ENCODE measurements around the gene ATE1.
A peak's percentile ranks its signal among the peaks of the same experiment; 100 is the strongest.
"Not testable (repeated sequence)": the region's sequence is repeated elsewhere in the genome, so short reads cannot be mapped to it uniquely, and the experiment has no call there.

The ATE1 gene

GRCh38 chr10:121740069-121740468 is 187.8 kb downstream of the ATE1 start:
- no peak for DNase-seq (ENCODE audit: low read depth, low spot score)

- DNase-seq (ENCODE audit: low read depth, low spot score): no peak
Observed at GRCh38 chr10:121739114-121739513, 188.7 kb downstream of the ATE1 start.

GRCh38 chr10:121736315-121737130 is 191.3 kb downstream of the ATE1 start:
- DNase-seq (ENCODE audit: low read depth, low spot score): no peak

GRCh38 chr10:121735263-121735662 is 192.6 kb downstream of the ATE1 start:
- no peak for DNase-seq (ENCODE audit: low read depth, low spot score)

- DNase-seq (ENCODE audit: low read depth, low spot score): peak; percentile 35
Observed at GRCh38 chr10:121734589-121735045, 193.2 kb downstream of the ATE1 start.

DNA sequence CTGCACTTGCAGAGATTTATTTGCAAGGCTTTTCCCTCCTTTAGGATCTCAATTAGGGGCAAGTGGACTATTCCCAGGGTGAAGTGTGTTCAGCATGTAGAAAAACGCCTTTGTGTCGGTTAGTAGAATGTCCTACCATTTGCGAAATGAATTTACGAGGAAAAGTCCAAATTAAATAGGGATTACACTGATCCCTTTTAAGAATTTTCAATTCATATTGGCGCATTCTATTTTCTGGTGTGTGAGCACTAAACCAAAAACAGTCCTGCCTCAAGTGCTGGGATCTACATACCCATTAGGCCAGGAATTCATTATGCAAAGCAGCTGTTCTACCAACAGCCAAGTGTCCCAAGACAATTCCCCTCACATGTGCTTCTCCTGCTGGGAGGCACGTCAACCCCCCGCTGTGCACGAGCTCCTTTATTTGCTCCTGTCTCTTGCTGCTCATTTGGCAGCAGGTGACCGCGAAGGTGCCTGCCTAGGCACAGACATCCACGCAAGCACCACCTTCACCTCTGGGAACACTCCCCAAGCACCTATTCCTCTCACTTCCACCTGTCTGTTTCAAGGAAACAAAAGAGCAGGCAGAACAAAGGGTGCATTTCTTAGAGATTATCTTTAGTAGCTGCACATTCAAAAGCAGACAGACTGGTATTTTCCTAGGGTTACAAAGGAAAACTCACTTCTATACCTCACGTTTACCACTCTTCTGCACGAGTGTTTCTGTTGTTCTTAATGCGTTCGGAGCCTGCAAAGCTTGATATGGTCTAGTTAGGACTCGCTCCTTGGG is 195.0 kb downstream of the ATE1 start:
- peak; percentile 65 for DNase-seq (ENCODE audit: low read depth, low spot score)

DNA sequence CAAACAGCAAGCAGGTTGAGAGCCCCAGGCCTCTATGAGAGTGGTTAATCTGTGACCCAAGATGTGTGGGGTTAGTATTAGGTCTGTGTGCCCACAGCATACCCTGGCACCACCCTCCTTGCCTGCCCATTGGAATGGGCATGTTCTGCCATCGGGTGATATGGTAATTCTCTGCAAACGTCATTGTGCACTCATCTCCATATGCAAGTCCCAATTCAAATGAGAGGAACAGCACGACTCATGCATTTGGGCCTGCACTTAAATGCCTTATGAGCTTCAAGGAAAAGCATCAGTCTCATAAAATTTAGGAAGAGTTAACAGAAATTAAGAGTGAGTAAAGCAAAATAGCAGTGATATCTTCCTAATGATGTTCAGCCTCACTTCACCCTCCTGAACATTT is 195.7 kb downstream of the ATE1 start:
- no peak for DNase-seq (ENCODE audit: low read depth, low spot score)

GRCh38 chr10:121724282-121724681 is 203.5 kb downstream of the ATE1 start:
- DNase-seq (ENCODE audit: low read depth, low spot score): no peak

GRCh38 chr10:121722665-121723064 is 205.2 kb downstream of the ATE1 start:
- DNase-seq (ENCODE audit: low read depth, low spot score): no peak

DNA sequence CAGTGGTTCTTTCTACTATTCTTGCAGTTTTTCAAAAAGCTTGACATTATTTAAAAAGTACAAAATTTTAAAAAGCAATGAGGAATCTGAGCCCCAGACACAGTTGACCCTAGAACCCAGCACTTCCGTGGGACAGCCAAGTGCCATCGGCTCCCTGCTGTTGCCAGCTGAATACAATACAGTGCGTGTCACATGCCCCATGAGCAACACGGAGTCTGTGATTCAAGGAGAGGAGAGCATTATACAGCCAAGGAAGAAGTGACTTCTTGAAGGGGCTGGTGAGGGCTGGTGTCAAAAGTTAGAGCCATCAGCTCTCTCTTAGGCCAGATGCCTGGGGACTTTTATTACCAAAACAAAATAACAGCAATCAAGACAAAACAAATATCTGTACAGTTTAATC is 206.6 kb downstream of the ATE1 start:
- DNase-seq (ENCODE audit: low read depth, low spot score): no peak

DNA sequence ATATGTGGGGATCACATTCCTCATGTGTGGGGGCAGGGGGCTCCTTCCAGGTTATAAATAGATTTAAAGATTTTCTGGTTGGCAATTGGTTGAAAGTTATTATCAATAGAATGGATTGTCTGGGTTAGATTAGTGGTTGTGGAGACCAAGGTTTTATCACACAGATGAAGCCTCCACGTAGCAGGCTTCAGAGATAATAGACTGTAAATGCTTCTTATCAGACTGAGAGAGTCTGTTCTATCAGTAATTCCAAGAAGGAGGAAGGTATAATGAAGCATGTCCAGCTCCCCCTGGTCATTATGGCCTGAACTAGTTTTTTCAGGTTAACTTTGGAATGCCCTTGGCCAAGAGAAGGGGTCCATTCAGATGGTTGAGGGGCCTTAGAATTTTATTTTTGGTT is 211.9 kb downstream of the ATE1 start:
- DNase-seq (ENCODE audit: low read depth, low spot score): no peak

- DNase-seq (ENCODE audit: low read depth, low spot score): no peak
Observed at GRCh38 chr10:121715076-121715475, 212.8 kb downstream of the ATE1 start.

- no peak for DNase-seq (ENCODE audit: low read depth, low spot score)
Observed at GRCh38 chr10:121713486-121713885, 214.3 kb downstream of the ATE1 start.

GRCh38 chr10:121710971-121711370 is 216.9 kb downstream of the ATE1 start:
- no peak for DNase-seq (ENCODE audit: low read depth, low spot score)

GRCh38 chr10:121710207-121710606 is 217.6 kb downstream of the ATE1 start:
- peak; percentile 57 for DNase-seq (ENCODE audit: low read depth, low spot score)

DNA sequence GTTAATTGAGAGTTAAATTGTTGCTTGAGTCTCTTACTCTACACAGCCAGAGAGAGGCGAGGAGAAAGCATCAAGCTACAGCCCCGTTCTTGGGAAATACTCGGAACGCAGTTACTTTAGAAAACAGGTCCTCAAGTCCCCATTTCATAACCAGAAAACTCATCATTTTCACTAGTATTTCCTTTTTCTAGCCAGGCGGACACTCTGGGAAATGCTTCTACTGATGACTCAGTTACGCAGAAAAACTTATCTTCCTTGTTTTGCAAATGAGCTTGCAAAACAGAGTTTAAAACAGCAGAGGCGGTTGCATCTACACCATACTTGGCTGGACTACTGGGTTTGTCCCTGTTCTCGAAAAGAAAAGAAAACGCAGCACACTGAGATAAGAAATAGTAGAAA is 218.2 kb downstream of the ATE1 start:
- no peak for DNase-seq (ENCODE audit: low read depth, low spot score)

DNA sequence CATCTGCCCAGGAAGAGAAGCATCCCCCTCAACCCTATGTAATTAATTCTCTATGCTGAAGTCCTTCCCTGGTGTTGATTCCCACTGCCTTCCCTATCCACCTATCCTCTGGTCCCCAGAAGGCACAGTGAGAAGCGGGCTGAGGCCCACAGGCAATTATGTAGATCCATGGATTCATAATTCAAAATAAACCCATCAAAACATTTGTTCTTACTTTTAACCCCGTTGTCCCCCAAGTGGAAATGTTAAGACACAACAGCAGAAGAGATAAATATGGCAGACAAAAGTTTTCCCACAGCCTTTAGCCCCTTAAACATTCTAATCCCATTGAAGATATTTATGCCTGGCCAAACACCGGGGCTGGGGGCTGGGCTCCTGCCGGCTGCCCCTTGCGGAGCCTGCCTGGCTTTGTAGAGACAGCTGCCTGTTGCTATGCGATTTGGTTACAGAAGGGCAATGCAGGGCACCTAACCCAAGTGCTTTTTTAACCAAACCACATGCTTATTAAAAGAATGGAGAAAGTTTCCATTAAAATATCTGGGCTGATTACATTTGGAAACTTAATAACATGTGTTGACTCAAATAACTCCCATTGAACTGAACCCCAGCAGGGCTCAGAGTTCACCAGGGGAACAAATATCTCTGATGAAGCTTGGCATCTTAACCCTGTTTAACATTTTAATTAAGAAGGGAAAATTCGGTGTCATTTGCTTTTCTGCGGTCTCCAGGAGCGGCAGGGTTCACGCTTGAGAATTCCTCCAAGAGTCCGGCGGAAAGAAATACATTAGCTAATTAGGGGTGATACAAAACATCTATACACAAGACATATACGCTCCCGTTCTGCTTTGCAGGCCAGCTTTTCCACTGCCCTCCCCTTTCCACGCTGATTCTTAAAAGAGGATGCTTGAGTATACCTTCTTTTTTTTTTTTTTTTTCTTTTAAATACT is 218.8 kb downstream of the ATE1 start:
- DNase-seq (ENCODE audit: low read depth, low spot score): no peak

DNA sequence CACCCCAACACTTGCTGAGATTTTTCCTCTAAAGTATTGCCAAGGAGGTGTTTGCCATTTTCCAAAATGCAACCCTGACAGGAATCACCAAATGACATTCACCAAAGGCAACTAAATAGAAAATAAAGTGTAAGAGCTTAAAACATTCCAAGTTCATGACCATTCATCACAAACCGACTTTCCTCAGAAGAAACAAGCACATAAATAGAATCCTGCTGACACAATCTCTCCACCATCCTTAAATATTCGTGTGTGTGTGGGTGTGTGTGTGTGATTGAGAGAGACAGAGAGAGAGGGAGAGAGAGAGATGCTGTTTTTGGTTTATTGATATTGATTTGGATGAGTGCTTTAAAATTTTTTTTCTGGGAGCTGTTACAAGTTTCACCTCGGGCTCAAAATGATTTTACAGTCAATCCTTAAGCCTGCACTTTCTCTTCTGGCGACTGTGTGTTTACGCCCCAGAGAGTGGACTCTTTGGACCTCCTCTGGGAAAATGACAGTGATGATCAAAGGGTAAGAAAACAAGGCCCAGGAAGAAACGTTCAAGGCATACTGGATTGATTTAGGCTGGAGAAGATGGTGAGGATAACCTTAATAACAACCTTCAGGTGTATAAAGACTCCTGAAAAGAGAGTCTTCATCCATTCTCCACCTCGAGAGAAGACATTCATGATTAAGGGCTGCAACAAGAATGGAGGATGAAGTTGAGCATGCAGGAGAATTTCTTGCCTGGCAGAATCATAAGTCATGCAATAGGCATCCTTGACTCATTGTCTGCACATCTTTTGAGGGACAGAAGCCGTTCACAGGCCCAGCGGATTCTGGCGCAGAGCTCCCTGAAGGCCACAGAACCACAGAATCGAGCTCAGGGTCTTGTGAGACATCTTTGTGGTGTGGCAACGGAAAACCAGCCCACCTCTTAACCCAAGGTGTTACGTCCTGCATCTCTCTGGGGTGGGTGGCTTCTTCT is 225.2 kb downstream of the ATE1 start:
- DNase-seq (ENCODE audit: low read depth, low spot score): no peak

- no peak for DNase-seq (ENCODE audit: low read depth, low spot score)
Observed at GRCh38 chr10:121700416-121700815, 227.4 kb downstream of the ATE1 start.

DNA sequence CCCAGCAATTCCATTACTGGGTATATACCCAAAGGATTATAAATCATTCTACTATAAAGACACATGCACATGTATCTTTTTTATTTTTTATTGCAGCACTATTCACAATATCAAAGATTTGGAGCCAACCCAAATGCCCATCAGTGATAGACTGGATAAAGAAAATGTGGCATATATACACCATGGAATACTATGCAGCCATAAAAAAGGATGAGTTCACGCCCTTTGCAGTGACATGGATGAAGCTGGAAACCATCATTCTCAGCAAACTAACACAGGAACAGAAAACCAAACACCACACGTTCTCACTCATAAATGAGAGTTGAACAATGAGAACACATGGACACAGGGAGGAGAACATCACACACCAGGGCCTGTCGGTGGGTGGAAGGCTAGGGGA is 228.1 kb downstream of the ATE1 start:
- not testable (repeated sequence) for DNase-seq (ENCODE audit: low read depth, low spot score)

GRCh38 chr10:121698902-121699301 is 228.9 kb downstream of the ATE1 start:
- DNase-seq (ENCODE audit: low read depth, low spot score): no peak
